ENCODE data around the gene PRELID2.

PRELID2 gene

GRCh38 chr5:145762833-145763232 lies 72.3 kb downstream of the PRELID2 start:
- H3K27ac ChIP-seq, result peak overlapping the region; percentile 84
- TF ChIP-seq CTCF (conservative IDR thresholded peaks at IDR 0.05), result no peak

GRCh38 chr5:145761254-145761653 lies 73.9 kb downstream of the PRELID2 start:
- H3K27ac ChIP-seq, result peak overlapping the region; percentile 84
- TF ChIP-seq CTCF (conservative IDR thresholded peaks at IDR 0.05), result no peak

GRCh38 chr5:145760660-145761059 lies 74.5 kb downstream of the PRELID2 start:
- TF ChIP-seq CTCF (conservative IDR thresholded peaks at IDR 0.05), result no peak
- H3K27ac ChIP-seq, result peak overlapping the region; percentile 84

GRCh38 chr5:145752947-145753346 lies 82.2 kb downstream of the PRELID2 start:
- no peak for TF ChIP-seq CTCF (conservative IDR thresholded peaks at IDR 0.05)
- no peak overlapping the region for H3K27ac ChIP-seq

GRCh38 chr5:145752534-145752933 lies 82.6 kb downstream of the PRELID2 start:
- no peak for TF ChIP-seq CTCF (conservative IDR thresholded peaks at IDR 0.05)
- H3K27ac ChIP-seq, result no peak overlapping the region

GRCh38 chr5:145750199-145750598 lies 84.9 kb downstream of the PRELID2 start:
- H3K27ac ChIP-seq, result no peak overlapping the region
- TF ChIP-seq CTCF (conservative IDR thresholded peaks at IDR 0.05), result no peak

GRCh38 chr5:145743396-145744061 lies 91.6 kb downstream of the PRELID2 start:
- TF ChIP-seq CTCF (conservative IDR thresholded peaks at IDR 0.05), result no peak
- H3K27ac ChIP-seq, result no peak overlapping the region

Measured in VCaP (cell line).